ENCODE results near the gene MARK4. TPM values are rescaled to one million over a fixed set of nuclear protein-coding genes. Genes with fewer than 3 reads are reported as not detected.
A peak's percentile ranks its signal among the peaks of the same experiment; 100 is the strongest.

MARK4 gene
- total and polyA plus RNA-seq, 2 experiments from 2014 or later: 14.8 to 23.0 TPM

DNA sequence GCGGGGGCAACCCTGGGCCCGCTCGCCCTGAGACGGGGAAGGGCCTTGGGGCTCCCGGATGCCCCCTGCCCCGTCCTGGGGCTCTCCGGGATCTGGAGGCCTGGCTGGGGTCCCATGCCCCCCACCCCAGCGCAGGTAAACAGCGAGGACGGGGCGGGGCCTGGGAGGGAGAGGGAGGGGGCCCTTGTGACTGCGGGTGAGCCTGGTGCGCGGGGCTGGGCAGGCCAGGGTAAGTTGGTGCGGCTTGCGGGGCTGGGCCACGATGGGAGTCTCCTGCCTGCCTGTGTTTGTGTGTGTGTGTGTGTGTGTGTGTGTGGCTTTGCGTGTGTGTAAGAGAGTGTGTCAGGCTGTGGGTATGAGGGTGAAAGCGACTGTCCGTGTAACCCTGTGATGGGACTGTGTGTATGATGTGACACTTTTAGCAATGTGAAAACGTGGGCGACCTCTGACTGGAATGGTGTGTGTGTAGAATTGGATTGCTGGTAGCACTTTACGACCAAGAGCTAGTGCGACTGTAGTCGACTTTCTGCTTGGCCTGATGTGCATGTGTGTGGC lies 89.9 kb downstream of the MARK4 start:
- Histone ChIP-seq H3K4me1 (ENCODE audit: insufficient read depth) (no peaks in the 10 kb centered on the region), H3K27ac (no peak overlapping the region), H3K9me2 (replicated peaks; ENCODE audit: insufficient read depth) (no peaks in the 10 kb centered on the region), H3K27me3 (peaks cover 13% of the 10 kb centered on the region), H3K79me2 (no peaks in the 10 kb centered on the region), H3K36me3 (replicated peaks; ENCODE audit: insufficient read depth, low read depth) (no peaks in the 10 kb centered on the region), H3K9me3 (ENCODE audit: low read depth) (no peaks in the 10 kb centered on the region), H3K4me3 (no peak overlapping the region), H3K4me2 (peak overlapping the region; percentile 93), H4K20me1 (ENCODE audit: insufficient read depth, poor library complexity, severe bottlenecking) (no peaks in the 10 kb centered on the region), H2AFZ (no peak overlapping the region)
- no peak for TF ChIP-seq EZH2phosphoT487 (IDR thresholded peaks at IDR 0.05; ENCODE audit: low read depth, severe bottlenecking, unreplicated experiment)
- no peak for TF ChIP-seq CTCF (IDR thresholded peaks at IDR 0.05; ENCODE audit: poor library complexity)
- no peak for TF ChIP-seq EZH2 (IDR thresholded peaks at IDR 0.05; ENCODE audit: borderline replicate concordance)
- DNase-seq (ENCODE audit: low spot score): no peak
- WGBS (ENCODE audit: low lambda C conversion rate, missing lambda C conversion rate): 44% methylated on average over 10 of the region's 25 CpGs

- no peak for DNase-seq (ENCODE audit: low spot score)
- H3K4me3 ChIP-seq: no peak overlapping the region
- no peak for TF ChIP-seq EZH2phosphoT487 (IDR thresholded peaks at IDR 0.05; ENCODE audit: low read depth, severe bottlenecking, unreplicated experiment)
- TF ChIP-seq EZH2 (IDR thresholded peaks at IDR 0.05; ENCODE audit: borderline replicate concordance): no peak
- TF ChIP-seq CTCF (IDR thresholded peaks at IDR 0.05; ENCODE audit: poor library complexity): no peak
- no peaks in the 10 kb centered on the region for H3K9me2 ChIP-seq (replicated peaks; ENCODE audit: insufficient read depth)
- H3K79me2 ChIP-seq: no peaks in the 10 kb centered on the region
- H3K9me3 ChIP-seq (ENCODE audit: low read depth): no peaks in the 10 kb centered on the region
- H3K4me1 ChIP-seq (ENCODE audit: insufficient read depth): no peaks in the 10 kb centered on the region
- no peaks in the 10 kb centered on the region for H3K36me3 ChIP-seq (replicated peaks; ENCODE audit: insufficient read depth, low read depth)
- no peak overlapping the region for H3K27ac ChIP-seq
- H4K20me1 ChIP-seq (ENCODE audit: insufficient read depth, poor library complexity, severe bottlenecking): no peaks in the 10 kb centered on the region
- peaks cover 15% of the 10 kb centered on the region for H3K27me3 ChIP-seq
- no peak overlapping the region for H3K4me2 ChIP-seq
- 81% methylated on average over 13 of the region's 13 CpGs for WGBS (ENCODE audit: low lambda C conversion rate, missing lambda C conversion rate)
- no peak overlapping the region for H2AFZ ChIP-seq
Observed at GRCh38 chr19:45342911-45343310, 91.8 kb downstream of the MARK4 start.

GRCh38 chr19:45344621-45345505 lies 93.8 kb downstream of the MARK4 start:
- no peaks in the 10 kb centered on the region for H4K20me1 ChIP-seq (ENCODE audit: insufficient read depth, poor library complexity, severe bottlenecking)
- DNase-seq (ENCODE audit: low spot score): no peak
- H3K9me3 ChIP-seq (ENCODE audit: low read depth): no peaks in the 10 kb centered on the region
- H2AFZ ChIP-seq: no peak overlapping the region
- no peaks in the 10 kb centered on the region for H3K9me2 ChIP-seq (replicated peaks; ENCODE audit: insufficient read depth)
- TF ChIP-seq CTCF (IDR thresholded peaks at IDR 0.05; ENCODE audit: poor library complexity): no peak
- no peak for TF ChIP-seq EZH2phosphoT487 (IDR thresholded peaks at IDR 0.05; ENCODE audit: low read depth, severe bottlenecking, unreplicated experiment)
- TF ChIP-seq EZH2 (IDR thresholded peaks at IDR 0.05; ENCODE audit: borderline replicate concordance): no peak
- H3K27me3 ChIP-seq: peaks cover 15% of the 10 kb centered on the region
- H3K4me3 ChIP-seq: no peak overlapping the region
- no peaks in the 10 kb centered on the region for H3K36me3 ChIP-seq (replicated peaks; ENCODE audit: insufficient read depth, low read depth)
- WGBS (ENCODE audit: low lambda C conversion rate, missing lambda C conversion rate): 56% methylated on average over 14 of the region's 15 CpGs
- no peaks in the 10 kb centered on the region for H3K4me1 ChIP-seq (ENCODE audit: insufficient read depth)
- H3K79me2 ChIP-seq: no peaks in the 10 kb centered on the region
- no peak overlapping the region for H3K27ac ChIP-seq
- no peak overlapping the region for H3K4me2 ChIP-seq

Data from hepatocyte (in vitro differentiated cells).